Kidney (tissue), 14 donors: ENCODE results near the gene NSFL1C. TPM values are rescaled to one million over a fixed set of nuclear protein-coding genes. Genes with fewer than 3 reads are reported as not detected.

Experiments used
- DNase-seq, 5 donors: peaks; one replicate each; pipeline ENCODE4 v3.0.0-alpha.2; 2013 to 2020
- FAIRE-seq: peaks from 2 replicates; lab custom pipeline; 2012; peaks lifted over from hg19 to GRCh38; lab: Jason Lieb, UNC
- H3K27ac ChIP-seq, 2 donors: one replicate each; pipeline ENCODE4 v1.7.0; 2013; ENCODE audit warnings: low read depth in 2 of 2, low read length in 2 of 2, inconsistent platforms in 1 of 2
- H3K27me3 ChIP-seq: one replicate; pipeline ENCODE4 v1.7.1; 2013; ENCODE audit warnings: low read length, inconsistent platforms; ENCODE audit not compliant: control insufficient read depth, insufficient read depth
- H3K36me3 ChIP-seq, 3 donors: one replicate each; pipeline versions ENCODE4 v1.7.0 to v1.7.1; 2013; ENCODE audit warnings: low read length in 3 of 3, control low read depth in 1 of 3, inconsistent platforms in 1 of 3; ENCODE audit not compliant: insufficient read depth in 3 of 3, control insufficient read depth in 2 of 3
- H3K4me1 ChIP-seq, 3 donors: one replicate each; pipeline versions ENCODE4 v1.7.0 to v1.7.1; 2013; ENCODE audit warnings: low read length in 3 of 3, inconsistent platforms in 1 of 3, low read depth in 1 of 3; ENCODE audit not compliant: control insufficient read depth in 2 of 3, insufficient read depth in 2 of 3
- H3K4me3 ChIP-seq, 3 donors: one replicate each; pipeline versions ENCODE4 v1.7.0 to v1.8.1; 2013; ENCODE audit warnings: low read length in 3 of 3, control low read depth in 1 of 3, inconsistent platforms in 1 of 3
- H3K9ac ChIP-seq, 3 donors: one replicate each; pipeline versions ENCODE4 v1.7.0 to v1.7.1; 2013; ENCODE audit warnings: low read length in 3 of 3, control low read depth in 1 of 3, inconsistent platforms in 1 of 3
- H3K9me3 ChIP-seq, 3 donors: one replicate each; pipeline versions ENCODE4 v1.7.0 to v1.7.1; 2013; ENCODE audit warnings: low read length in 3 of 3, control low read depth in 1 of 3, inconsistent platforms in 1 of 3; ENCODE audit not compliant: control insufficient read depth in 2 of 3, insufficient read depth in 1 of 3
- CTCF ChIP-seq: IDR thresholded peaks from 3 replicates; pipeline ENCODE4 v1.5.1; 2012; ENCODE audit warnings: mild to moderate bottlenecking, moderate library complexity, borderline replicate concordance; ENCODE audit not compliant: insufficient read depth; ENCODE audit errors: extremely low read depth
- intact Hi-C: fragments of 100-400 bp; cut with DNase I; formaldehyde crosslinking; loops from one replicate; pipeline ENCODE4 v1.11.1; 2022
- polyA plus RNA-seq: library from polyadenylated mRNA; stranded (reverse); fragments of 350-450 nt; fragmentation: Illumina TruSeq; extraction: RNeasy Lipid Tissue Mini Kit (QIAGEN cat#74804); gene quantifications from one replicate; pipeline ENCODE4 v1.2.3, GENCODE V29; 2014; ENCODE audit warnings: low read depth, low replicate concordance; ENCODE audit not compliant: insufficient read depth
- total RNA-seq: library from RNA; stranded (reverse); fragmentation: NEBNext Ultra II Directional; extraction: Animal tissue kit (Norgen Biotek cat#: 25700); gene quantifications from one replicate; pipeline ENCODE4 v1.2.1, GENCODE V29; 2021
- donor health status: control.
- donor health status: control.
- donor health status: control.
- donor health status: control.
- donor health status: control.
- donor health status: DM: yes; HTN: yes; CAD: no.
- donor health status: Normal renal cell carcinoma (clear cell type).

Gene NSFL1C
- total and polyA plus RNA-seq, 2 donors from 2014 or later = 76.1 to 78.2 TPM

- Histone ChIP-seq H3K9me3 (no peaks in the 10 kb centered on the region), H3K9ac (no peak overlapping the region), H3K4me1 (no peaks in the 10 kb centered on the region), H3K27me3 (no peaks in the 10 kb centered on the region), H3K36me3 (no peaks in the 10 kb centered on the region), H3K27ac (no peak overlapping the region), H3K4me3 (no peak overlapping the region)
- FAIRE-seq = no peak
- no peak for TF ChIP-seq CTCF
- intact Hi-C loops = no loop called here
- no peak for DNase-seq
Measured at GRCh38 chr20:1477896-1478490, 11.3 kb upstream of the NSFL1C start.

GRCh38 chr20:1474817-1475603 lies 8.4 kb upstream of the NSFL1C start:
- Histone ChIP-seq H3K36me3 (no peaks in the 10 kb centered on the region), H3K9me3 (no peaks in the 10 kb centered on the region), H3K4me1 (no peaks in the 10 kb centered on the region), H3K4me3 (no peak overlapping the region), H3K27me3 (no peaks in the 10 kb centered on the region), H3K9ac (no peak overlapping the region), H3K27ac (no peak overlapping the region)
- FAIRE-seq (no peak), DNase-seq (no peak)
- TF ChIP-seq CTCF = no peak
- intact Hi-C loops = no loop called here

GRCh38 chr20:1474325-1474724 lies 7.7 kb upstream of the NSFL1C start:
- DNase-seq (no peak), FAIRE-seq (no peak)
- Histone ChIP-seq H3K4me1 (peaks cover 0 to 2% (median 0%) of the 10 kb centered on the region in 3 donors), H3K36me3 (no peaks in the 10 kb centered on the region), H3K27me3 (no peaks in the 10 kb centered on the region), H3K9me3 (no peaks in the 10 kb centered on the region), H3K9ac (no peak overlapping the region), H3K4me3 (no peak overlapping the region), H3K27ac (no peak overlapping the region)
- TF ChIP-seq CTCF = no peak
- intact Hi-C loops = no loop called here
